HepG2 (cell line): ENCODE measurements around the gene LITAFD. TPM values are rescaled to one million over a fixed set of nuclear protein-coding genes. Genes with fewer than 3 reads are reported as not detected.

Source experiments
- ARID4A ChIP-seq: sonication (generic); formaldehyde crosslinking; IDR thresholded peaks from 2 replicates; pipeline ENCODE4 v1.5.0; 2020; ENCODE audit warnings: mild to moderate bottlenecking, missing genetic modification reagents, borderline replicate concordance
- BCLAF1 ChIP-seq: fragments of 450-650 bp; IDR thresholded peaks from 2 replicates; pipeline ENCODE4 v1.6.1; 2017; ENCODE audit warnings: mild to moderate bottlenecking
- FIP1L1 ChIP-seq: fragments of 200-400 bp; formaldehyde crosslinking; IDR thresholded peaks from 2 replicates; pipeline ENCODE4 v1.6.1; 2018; ENCODE audit warnings: low read depth, mild to moderate bottlenecking, low read length, moderate library complexity, borderline replicate concordance; ENCODE audit not compliant: insufficient read depth
- HNF4G ChIP-seq, 2 experiments: sonication (generic) in 1 of 2; formaldehyde crosslinking in 1 of 2; IDR thresholded peaks; 2 replicates each; pipeline versions ENCODE4 v1.4.0 to v1.6.1; 2011 to 2020; ENCODE audit warnings: borderline replicate concordance in 2 of 2, low read depth in 2 of 2, mild to moderate bottlenecking in 2 of 2, low read length in 1 of 2, missing genetic modification reagents in 1 of 2, moderate library complexity in 1 of 2
- MZF1 ChIP-seq: sonication (generic); formaldehyde crosslinking; IDR thresholded peaks from 2 replicates; pipeline ENCODE4 v1.8.1; 2023; ENCODE audit warnings: mild to moderate bottlenecking, missing genetic modification reagents, borderline replicate concordance
- NCOA5 ChIP-seq: sonication (generic); formaldehyde crosslinking; IDR thresholded peaks from 2 replicates; pipeline ENCODE4 v1.4.0; 2020; ENCODE audit warnings: missing genetic modification reagents
- ZNF3 ChIP-seq: IDR thresholded peaks from 2 replicates; pipeline ENCODE4 v1.7.0; 2017; ENCODE audit warnings: inconsistent platforms
- ZNF501 ChIP-seq: sonication (generic); formaldehyde crosslinking; IDR thresholded peaks from 2 replicates; pipeline ENCODE4 v1.5.1; 2020; ENCODE audit warnings: mild to moderate bottlenecking, moderate library complexity, missing genetic modification reagents
- ZNF546 ChIP-seq: sonication (generic); formaldehyde crosslinking; conservative IDR thresholded peaks from 2 replicates; pipeline ENCODE4 v1.8.1; 2023; ENCODE audit warnings: mild to moderate bottlenecking, missing genetic modification reagents
- ZNF598 ChIP-seq: sonication (generic); formaldehyde crosslinking; IDR thresholded peaks from 2 replicates; pipeline ENCODE4 v1.5.1; 2020; ENCODE audit warnings: mild to moderate bottlenecking, missing genetic modification reagents, borderline replicate concordance
- ZNF816 ChIP-seq: sonication (generic); formaldehyde crosslinking; IDR thresholded peaks from 2 replicates; pipeline ENCODE4 v1.8.0; 2022; ENCODE audit warnings: missing genetic modification reagents, mild to moderate bottlenecking, borderline replicate concordance
- ZXDC ChIP-seq: sonication (generic); formaldehyde crosslinking; IDR thresholded peaks from 2 replicates; pipeline ENCODE4 v1.5.0; 2020; ENCODE audit warnings: mild to moderate bottlenecking, missing genetic modification reagents
- polyA plus RNA-seq, 8 experiments: library from polyadenylated mRNA; depleted of rRNA in 3 of 8; stranded (reverse) in 7 of 8; unstranded in 1 of 8; fragments of >200 nt; fragmentation: Illumina TruSeq in 4 of 8; extraction: Trizol in 4 of 8; gene quantifications; 2 replicates each; pipeline versions ENCODE4 v1.2.1 to v1.2.3, GENCODE V29; 2011 to 2016; ENCODE audit warnings: low read depth in 4 of 8, missing spikeins in 1 of 8, mixed read lengths in 1 of 8; ENCODE audit not compliant: insufficient read depth in 1 of 8
- total RNA-seq, 5 experiments: library from RNA; depleted of rRNA; stranded (reverse); fragments of >200 nt; fragmentation: Illumina TruSeq; extraction: Trizol; gene quantifications; 2 replicates each; pipeline ENCODE4 v1.2.3, GENCODE V29; 2016; ENCODE audit warnings: low read depth in 1 of 5

LITAFD gene
- total and polyA plus RNA-seq, 2 of the 13 experiments (the other 11 are each of a cell fraction or from before 2014, with no cell fraction given) = not detected

- TF ChIP-seq ZNF598 (CRISPR knock-in tag) (peak; percentile 99), ZXDC (CRISPR knock-in tag) (no peak), ZNF3 (CRISPR knock-in tag) (0 out of 2 replicates have a peak, but pooled peaks have one; percentile 46), ARID4A (peak; percentile 67; the same call in 1 of the 2 replicates), ZNF501 (CRISPR knock-in tag) (peak; percentile 87), FIP1L1 (no peak), ZNF546 (peak; percentile 22; the same call in 1 of the 2 replicates), NCOA5 (CRISPR knock-in tag) (0 out of 2 replicates have a peak, but pooled peaks have one; percentile 20), BCLAF1 (no peak), MZF1 (no peak), ZNF816 (CRISPR knock-in tag) (0 out of 2 replicates have a peak, but pooled peaks have one; percentile 49), HNF4G (IDR thresholded peaks at IDR 0.05; ENCODE audit: borderline replicate concordance, low read depth, low read length) (0 out of 2 replicates have a peak, but pooled peaks have one; percentile 37), HNF4G (CRISPR knock-in tag; IDR thresholded peaks at IDR 0.05; ENCODE audit: borderline replicate concordance, low read depth) (0 out of 2 replicates have a peak, but pooled peaks have one; percentile 14)
These were observed 31.8 kb upstream of the LITAFD start (continued) for GRCh38 chr16:8850279-8850885.
